ENCODE results near the gene NCMAP. TPM values are rescaled to one million over a fixed set of nuclear protein-coding genes. Genes with fewer than 3 reads are reported as not detected.

Gene NCMAP
- total RNA-seq, 1 donor from 2014 or later = not detected

DNA sequence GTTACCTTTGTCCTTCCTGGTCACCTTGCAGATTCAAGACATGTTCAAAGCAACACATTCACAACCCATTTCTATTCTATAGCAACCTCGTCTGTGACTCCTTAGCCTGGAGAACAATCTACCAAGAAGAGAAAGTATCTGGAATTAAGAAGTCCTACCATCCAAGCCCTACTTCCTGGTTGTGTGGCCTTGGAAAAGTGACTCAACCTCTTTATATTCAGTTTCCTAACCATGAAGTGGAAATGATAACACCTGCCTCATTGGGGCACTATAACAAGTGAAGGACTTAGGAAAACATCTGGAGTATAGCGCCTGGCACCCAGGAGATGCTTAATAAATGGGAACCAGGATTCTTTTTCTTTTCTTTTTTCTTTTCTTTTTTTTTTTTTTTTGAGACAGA, 50.7 kb downstream of the NCMAP start:
- no peak overlapping the region for H3K27ac Mint-ChIP-seq (ENCODE audit: unreplicated experiment)

DNA sequence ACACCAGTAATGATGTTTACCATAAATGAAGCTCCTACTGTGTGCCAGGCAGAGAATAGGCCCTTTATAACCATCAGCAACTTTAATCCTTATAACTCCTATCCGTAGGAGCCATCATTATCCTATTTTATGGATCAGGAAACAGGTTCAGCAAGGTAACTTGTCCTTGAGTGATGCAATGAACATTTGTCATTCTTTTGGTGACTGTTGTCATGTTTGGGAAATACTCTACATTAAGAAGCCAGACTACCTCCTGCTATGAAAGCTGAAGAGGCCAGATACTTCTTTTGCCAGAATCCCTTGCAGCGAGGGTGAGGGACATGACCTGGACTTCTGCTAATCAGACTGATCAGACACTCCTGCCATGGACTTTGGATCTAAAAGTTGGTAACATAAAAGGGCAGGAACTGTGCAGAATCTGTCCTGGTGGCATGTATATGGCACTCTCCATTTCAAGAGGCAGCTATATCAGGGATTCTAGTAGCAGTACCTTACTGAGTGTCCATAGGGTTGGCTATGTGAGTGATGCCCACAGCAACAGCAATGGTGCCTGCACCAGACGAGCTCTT, 54.1 kb downstream of the NCMAP start:
- Mint-ChIP-seq H3K36me3 (ENCODE audit: low read depth) (no peaks in the 10 kb centered on the region), H3K9me3 (ENCODE audit: low read depth) (no peaks in the 10 kb centered on the region), H3K27ac (ENCODE audit: unreplicated experiment) (no peak overlapping the region), H3K4me1 (ENCODE audit: low read depth) (no peaks in the 10 kb centered on the region), H3K4me3 (ENCODE audit: unreplicated experiment) (no peak overlapping the region), H3K27me3 (ENCODE audit: low read depth) (peaks cover 16% of the 10 kb centered on the region)
- no peak for TF ChIP-seq CTCF (IDR thresholded peaks at IDR 0.05)
- no peak for DNase-seq (ENCODE audit: low spot score)

More for the DNA sequence above, 50.7 kb downstream of the NCMAP start:
- no peak for DNase-seq (ENCODE audit: low spot score)
- Mint-ChIP-seq H3K36me3 (ENCODE audit: low read depth) (no peaks in the 10 kb centered on the region), H3K4me1 (ENCODE audit: low read depth) (no peaks in the 10 kb centered on the region), H3K9me3 (ENCODE audit: low read depth) (no peaks in the 10 kb centered on the region), H3K4me3 (ENCODE audit: unreplicated experiment) (no peak overlapping the region), H3K27me3 (ENCODE audit: low read depth) (peaks cover 16% of the 10 kb centered on the region)
- TF ChIP-seq CTCF (IDR thresholded peaks at IDR 0.05) = no peak

- Mint-ChIP-seq H3K4me3 (ENCODE audit: unreplicated experiment) (no peak overlapping the region), H3K27ac (ENCODE audit: unreplicated experiment) (no peak overlapping the region), H3K36me3 (ENCODE audit: low read depth) (peaks cover 4% of the 10 kb centered on the region), H3K9me3 (ENCODE audit: low read depth) (no peaks in the 10 kb centered on the region), H3K27me3 (ENCODE audit: low read depth) (peaks cover 14% of the 10 kb centered on the region), H3K4me1 (ENCODE audit: low read depth) (peaks cover 14% of the 10 kb centered on the region)
- no peak for TF ChIP-seq CTCF (IDR thresholded peaks at IDR 0.05)
- no peak for DNase-seq (ENCODE audit: low spot score)
Measured at GRCh38 chr1:24619376-24619775, 63.5 kb downstream of the NCMAP start.

GRCh38 chr1:24620678-24621077, 64.8 kb downstream of the NCMAP start:
- Mint-ChIP-seq H3K9me3 (ENCODE audit: low read depth) (peaks cover 2% of the 10 kb centered on the region), H3K27ac (ENCODE audit: unreplicated experiment) (no peak overlapping the region), H3K4me3 (ENCODE audit: unreplicated experiment) (no peak overlapping the region), H3K27me3 (ENCODE audit: low read depth) (peaks cover 14% of the 10 kb centered on the region), H3K4me1 (ENCODE audit: low read depth) (peaks cover 14% of the 10 kb centered on the region), H3K36me3 (ENCODE audit: low read depth) (peaks cover 4% of the 10 kb centered on the region)
- DNase-seq (ENCODE audit: low spot score) = no peak
- no peak for TF ChIP-seq CTCF (IDR thresholded peaks at IDR 0.05)

- no peak for DNase-seq (ENCODE audit: low spot score)
- Mint-ChIP-seq H3K9me3 (ENCODE audit: low read depth) (peaks cover 2% of the 10 kb centered on the region), H3K4me3 (ENCODE audit: unreplicated experiment) (no peak overlapping the region), H3K36me3 (ENCODE audit: low read depth) (peaks cover 4% of the 10 kb centered on the region), H3K27me3 (ENCODE audit: low read depth) (peaks cover 11% of the 10 kb centered on the region), H3K4me1 (ENCODE audit: low read depth) (peaks cover 14% of the 10 kb centered on the region), H3K27ac (ENCODE audit: unreplicated experiment) (peak overlapping the region; percentile 5)
- TF ChIP-seq CTCF (IDR thresholded peaks at IDR 0.05) = no peak
Measured at GRCh38 chr1:24621121-24621520, 65.2 kb downstream of the NCMAP start.
